Ovary (tissue), 1 donor: ENCODE results near the gene OLA1.

ENCODE experiments used
- EP300 ChIP-seq: sonication (generic); formaldehyde crosslinking; IDR thresholded peaks from one replicate; pipeline ENCODE4 v1.6.1; 2017; ENCODE audit warnings: antibody characterized with exemption
- POLR2A ChIP-seq: fragments of 450-650 bp; IDR thresholded peaks from one replicate; pipeline ENCODE4 v1.6.1; 2017; ENCODE audit warnings: antibody characterized with exemption, mild to moderate bottlenecking, moderate library complexity

DNA sequence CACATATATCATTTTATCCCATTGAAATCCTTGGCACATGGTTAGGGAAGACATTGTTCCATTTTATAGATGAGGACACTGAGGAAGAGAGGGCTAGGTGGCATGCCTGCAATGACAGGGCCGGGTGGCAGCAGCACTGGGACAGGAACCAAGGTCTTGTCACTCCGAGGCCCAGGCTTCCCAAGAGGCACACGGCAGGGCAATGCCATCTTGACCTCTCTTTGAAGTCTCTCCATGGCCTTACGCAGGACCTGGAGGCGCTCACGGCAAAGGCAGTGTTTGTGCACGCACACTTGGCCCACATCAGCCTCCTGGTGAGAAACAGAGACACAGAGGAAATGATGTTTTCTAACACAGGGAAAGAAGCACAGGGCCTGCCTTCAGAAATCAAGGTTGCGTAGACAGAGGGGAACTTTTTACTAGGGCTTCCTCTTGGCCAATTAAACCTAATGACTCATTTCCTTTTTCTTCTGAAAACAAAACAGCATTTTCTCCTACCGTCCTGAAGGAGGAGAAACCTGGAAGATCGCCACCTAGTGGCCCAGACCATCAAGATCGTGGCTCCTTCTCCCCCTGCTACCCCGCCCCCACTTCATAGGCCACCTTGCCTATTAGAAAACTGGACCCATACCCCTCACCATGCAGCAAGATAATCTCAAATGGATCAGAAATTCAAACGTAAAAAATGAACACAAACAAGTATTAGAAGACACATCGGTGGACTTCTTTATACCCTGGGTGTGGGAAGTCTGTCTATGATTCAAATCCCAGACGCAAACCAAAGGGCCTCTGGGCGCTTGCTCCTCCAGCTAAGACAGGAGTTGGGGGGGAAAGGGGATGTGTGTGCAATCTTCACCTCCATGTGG is 208.5 kb downstream of the OLA1 start:
- no peak for TF ChIP-seq EP300
- no peak for TF ChIP-seq POLR2A
